NCI-H345 treated with DMSO at 0.1 percent for 48 hours (cell line): ENCODE measurements around the gene BCDIN3D.
"Not testable (repeated sequence)": the region's sequence is repeated elsewhere in the genome, so short reads cannot be mapped to it uniquely, and the experiment has no call there.

ENCODE experiments used
- DNase-seq: peaks from one replicate; lab custom pipeline; 2025; ENCODE audit not compliant: unreplicated experiment; lab: John Stamatoyannopoulos, UW

BCDIN3D gene

DNA sequence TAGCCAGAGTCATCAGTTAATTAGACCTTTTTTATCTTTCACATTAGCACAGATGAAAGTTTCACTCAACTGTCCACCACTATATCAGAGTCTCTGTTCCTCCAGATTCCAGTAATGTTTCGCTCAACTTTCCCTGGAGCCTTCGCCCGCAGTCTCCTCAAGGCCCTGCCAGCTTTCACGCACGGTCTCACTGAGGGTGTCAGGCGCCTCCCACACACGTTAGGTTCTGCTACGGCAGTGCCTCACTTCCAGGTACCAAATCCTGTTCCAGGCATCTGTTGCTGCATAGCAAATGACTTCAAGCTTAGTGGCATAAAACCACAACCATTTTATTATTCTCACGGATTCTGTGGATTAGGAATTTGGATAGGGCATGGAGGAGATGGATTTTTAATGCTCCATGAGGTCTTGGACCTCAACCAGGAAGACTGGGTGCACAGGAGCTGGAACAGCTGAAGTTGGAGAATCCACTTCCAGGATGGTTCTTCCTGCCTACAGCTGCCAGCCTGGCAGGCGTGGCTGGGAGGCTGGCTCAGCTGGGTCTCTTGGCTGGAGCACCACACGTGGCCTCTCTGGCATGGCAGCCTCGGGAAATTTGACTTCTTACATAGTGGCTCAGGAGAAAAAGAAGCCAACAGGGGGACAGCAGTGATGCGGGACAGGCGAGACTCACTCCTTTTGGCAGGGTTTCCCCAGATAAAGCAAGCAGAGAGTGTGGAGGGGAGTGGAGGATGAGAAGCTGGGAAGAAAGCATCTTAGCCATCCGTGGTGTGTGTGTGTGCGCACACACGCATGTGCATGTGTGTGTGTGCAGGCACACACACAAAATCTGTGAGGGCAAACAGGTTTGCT lies 21.3 kb upstream of the BCDIN3D start:
- no peak for DNase-seq

DNA sequence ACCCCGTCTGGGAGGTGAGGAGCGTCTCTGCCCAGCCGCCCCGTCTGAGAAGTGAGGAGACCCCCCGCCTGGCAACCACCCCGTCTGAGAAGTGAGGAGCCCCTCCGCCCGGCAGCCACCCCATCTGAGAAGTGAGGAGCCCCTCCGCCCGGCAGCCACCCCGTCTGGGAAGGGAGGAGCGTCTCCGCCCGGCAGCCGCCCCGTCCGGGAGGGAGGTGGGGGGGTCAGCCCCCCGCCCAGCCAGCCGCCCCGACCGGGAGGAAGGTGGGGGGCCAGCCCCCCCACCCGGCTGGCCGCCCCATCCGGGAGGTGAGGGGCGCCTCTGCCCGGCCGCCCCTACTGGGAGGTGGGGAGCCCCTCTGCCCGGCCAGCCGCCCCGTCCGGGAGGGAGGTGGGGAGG lies 18.0 kb upstream of the BCDIN3D start:
- not testable (repeated sequence) for DNase-seq

DNA sequence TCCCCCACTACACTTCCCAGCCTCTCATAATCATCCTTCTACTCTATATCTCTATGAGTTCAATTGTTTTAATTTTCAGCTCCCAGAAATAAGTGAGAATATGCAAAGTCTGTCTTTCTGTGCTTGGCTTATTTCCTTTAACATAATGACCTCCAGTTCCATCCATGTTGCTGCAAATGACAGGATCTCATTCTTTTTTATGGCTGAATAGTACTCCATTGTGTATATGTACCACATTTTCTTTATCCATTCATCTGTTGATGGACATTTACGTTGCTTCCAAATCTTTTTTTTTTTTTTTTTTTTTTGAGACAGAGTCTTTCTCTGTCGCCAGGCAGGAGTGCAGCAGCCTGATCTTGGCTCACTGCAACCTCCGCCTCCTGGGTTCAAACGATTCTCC lies 13.0 kb upstream of the BCDIN3D start:
- not testable (repeated sequence) for DNase-seq

DNA sequence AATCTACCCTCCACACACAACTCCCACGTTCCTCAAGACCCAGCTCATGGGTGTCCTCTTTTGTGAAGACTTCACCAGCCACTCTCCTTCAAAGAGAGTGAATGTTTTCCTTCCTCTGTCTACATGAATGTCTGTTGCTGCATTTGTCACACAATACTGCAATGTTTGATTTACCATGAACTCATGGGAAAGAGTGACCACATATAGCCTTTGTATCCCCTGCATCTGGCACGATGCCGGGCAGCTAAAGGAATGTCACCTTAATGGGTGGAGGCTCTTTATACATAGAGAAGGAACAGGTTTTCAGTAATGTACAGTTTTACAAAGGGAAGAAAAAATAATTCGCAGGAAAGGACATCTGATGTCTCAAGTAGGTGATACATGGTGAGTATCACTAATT lies 12.1 kb upstream of the BCDIN3D start:
- DNase-seq: no peak

DNA sequence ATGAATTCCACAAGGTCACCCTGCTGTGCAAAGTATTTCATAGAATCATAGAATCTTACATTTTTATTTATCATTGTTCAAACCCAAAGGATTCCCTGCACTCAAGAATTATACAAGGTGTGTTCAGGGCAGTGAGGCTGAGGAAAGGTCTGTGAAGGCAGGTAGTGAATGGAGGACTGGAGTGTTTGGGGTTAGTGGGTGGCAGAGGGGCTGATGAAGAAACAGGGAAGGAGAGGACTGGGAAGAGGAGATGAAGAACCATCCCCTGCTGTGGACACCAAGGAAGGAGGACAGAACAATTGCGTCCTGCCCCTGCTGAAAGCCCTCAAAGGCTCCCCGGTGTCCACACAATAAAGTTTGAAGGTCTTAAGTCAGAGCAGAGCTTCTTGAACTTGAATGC lies 10.8 kb upstream of the BCDIN3D start:
- DNase-seq: no peak

DNA sequence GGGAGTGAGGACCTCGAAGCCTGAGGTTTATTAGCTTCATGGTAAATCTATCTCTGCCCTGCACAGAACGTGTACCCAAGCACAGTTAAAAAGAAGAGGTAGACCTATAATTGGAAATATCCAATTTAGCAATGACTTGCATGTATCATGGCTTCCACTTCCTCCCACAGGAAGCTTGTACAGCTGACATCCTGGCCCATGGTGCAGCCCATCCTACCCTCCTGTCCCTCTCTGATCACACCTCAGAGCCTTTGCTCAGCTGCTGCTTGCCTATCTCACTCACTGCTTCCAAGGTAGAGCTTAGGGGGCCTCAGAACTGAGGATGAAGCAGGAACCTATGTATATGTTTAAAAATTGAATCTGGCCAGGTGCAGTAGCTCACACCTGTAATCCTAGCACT lies 4.3 kb upstream of the BCDIN3D start:
- DNase-seq: no peak

DNA sequence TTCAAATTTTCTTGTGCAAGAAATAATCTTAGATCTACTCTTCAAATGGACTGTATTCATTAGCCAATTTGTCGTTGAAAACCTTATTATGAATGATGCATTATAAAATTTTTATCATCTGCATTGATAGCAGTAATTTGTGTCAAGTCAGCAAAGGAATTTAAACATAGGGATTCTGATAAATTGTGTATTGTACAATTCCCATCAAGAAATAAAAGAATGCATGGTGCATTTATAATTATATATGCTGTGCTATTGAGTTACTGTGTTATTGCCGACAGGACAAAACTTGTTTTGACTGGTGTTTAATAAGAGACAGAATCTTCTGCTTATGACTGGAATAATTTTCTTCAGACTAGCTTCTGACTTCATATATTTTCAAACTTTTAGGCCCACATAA lies 3.1 kb upstream of the BCDIN3D start:
- no peak for DNase-seq

DNA sequence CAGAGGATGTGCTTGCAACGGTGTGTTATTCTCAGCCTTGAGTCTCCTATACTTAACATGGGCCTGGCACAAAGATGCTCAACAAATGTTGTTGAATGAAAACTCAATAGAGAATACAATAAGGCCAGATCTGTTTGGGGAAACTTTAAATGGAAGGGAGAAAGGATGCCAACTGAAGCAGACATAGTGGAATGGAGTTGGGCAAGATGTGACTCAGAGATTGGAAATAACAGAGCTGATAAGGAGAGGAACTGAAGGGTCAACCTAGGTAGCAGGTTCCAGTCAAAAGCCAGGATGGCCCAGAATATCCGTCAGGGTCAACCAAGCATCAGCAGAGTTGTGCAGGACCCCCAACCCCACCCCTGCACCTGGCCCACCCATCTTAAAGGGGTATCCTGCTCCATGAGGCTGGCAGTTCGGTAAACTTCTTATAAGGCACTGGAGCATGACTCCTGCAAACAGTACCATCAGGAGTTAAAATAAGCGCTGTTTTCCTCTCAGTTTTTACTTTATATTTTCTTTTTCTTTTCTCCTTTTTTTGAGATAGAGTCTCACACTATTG lies 1.1 kb upstream of the BCDIN3D start:
- DNase-seq: no peak

DNA sequence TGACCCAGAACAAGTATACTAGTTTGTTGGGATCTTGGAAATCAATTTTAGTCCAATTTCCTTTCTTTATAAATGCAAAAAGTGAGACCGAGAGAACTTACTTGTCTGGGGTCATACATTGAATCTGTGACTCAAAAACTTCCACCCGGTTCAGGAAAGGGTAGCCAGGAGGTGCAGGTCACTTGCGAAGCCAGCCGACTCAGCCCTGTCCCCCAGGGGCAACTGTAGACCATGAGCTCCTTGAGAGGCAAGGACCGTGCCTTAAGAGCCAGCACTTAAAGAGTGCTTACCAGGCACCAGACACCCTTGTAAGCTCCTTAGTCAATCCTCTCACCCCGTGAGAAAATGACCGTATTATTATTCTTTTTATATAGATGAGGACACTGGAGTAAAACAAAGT lies 505 bp upstream of the BCDIN3D start:
- no peak for DNase-seq

DNA sequence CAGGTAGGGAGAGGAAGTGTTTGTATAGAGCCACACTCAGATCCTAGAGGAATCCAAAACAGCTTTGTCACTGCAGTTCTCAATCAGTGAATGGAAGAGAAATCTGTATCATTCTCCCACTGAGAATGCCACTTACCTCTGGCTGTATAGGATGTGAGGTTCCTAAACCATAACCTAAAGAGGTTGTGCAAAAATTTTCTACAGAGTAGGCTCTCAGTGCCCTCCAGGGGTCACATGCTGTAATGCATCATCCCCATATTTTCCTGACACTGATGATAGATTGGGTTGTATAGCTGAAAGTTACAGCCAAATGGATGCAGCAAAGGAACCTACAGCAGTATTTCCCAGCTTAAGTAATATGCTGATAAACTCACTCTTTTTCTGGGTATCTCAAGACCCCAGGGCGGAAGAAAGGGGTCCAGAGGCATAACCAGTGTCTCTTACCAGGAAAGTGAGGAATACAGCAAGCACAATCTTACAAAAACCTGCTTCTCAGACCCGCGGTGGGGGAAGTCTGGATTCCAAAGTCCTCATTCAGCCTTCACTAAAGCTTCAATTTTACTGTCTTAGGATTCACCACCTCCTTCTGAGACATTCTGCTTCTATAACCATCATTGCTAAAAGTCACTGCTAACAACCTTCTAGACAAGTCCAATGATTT lies 3.8 kb downstream of the BCDIN3D start:
- no peak for DNase-seq

DNA sequence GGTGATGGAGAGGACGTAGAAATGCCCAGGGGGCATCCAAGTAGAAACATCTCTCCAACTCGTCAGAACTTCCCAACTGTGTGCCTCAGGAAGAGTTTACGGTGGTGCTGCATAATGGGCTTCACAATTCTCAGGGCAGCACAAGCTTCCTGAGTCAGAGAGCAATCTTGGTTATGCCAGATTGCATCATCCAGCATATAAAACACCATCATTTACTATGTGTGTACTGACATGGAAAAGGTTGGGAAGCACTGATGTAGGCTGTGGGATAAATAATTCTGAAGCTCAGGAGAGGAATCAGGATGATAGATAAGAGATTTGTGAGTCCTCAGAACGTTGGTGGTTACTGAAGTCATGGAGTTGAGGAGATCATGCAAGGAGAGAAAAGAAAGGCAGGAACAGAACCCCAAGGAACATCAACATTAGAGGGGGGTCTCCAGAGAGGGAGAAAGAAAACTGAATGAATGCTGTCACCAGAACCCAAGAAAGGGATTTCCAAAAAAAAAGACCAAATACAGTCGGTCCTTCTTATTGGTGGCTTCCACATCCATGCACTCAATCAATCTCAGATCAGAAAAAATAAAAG lies 10.0 kb downstream of the BCDIN3D start:
- no peak for DNase-seq

DNA sequence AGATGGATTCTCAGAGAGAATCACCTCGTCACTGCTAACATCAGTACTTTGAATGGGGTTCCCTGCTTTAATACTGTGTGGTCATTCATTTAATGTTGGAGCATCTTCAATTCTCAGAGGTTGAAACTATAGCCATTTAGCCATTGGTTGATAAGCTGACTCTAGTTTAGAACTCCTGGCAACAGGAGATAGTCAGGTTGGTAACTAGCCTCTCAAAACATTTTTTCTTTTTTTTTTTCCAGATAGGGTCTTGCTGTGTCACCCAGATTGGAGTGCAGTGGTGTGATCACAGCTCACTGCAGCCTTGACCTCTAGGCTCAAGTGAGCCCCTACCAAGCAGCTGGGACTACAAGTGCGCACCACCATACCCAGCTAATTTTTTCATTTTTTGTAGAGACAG lies 11.2 kb downstream of the BCDIN3D start:
- no peak for DNase-seq

DNA sequence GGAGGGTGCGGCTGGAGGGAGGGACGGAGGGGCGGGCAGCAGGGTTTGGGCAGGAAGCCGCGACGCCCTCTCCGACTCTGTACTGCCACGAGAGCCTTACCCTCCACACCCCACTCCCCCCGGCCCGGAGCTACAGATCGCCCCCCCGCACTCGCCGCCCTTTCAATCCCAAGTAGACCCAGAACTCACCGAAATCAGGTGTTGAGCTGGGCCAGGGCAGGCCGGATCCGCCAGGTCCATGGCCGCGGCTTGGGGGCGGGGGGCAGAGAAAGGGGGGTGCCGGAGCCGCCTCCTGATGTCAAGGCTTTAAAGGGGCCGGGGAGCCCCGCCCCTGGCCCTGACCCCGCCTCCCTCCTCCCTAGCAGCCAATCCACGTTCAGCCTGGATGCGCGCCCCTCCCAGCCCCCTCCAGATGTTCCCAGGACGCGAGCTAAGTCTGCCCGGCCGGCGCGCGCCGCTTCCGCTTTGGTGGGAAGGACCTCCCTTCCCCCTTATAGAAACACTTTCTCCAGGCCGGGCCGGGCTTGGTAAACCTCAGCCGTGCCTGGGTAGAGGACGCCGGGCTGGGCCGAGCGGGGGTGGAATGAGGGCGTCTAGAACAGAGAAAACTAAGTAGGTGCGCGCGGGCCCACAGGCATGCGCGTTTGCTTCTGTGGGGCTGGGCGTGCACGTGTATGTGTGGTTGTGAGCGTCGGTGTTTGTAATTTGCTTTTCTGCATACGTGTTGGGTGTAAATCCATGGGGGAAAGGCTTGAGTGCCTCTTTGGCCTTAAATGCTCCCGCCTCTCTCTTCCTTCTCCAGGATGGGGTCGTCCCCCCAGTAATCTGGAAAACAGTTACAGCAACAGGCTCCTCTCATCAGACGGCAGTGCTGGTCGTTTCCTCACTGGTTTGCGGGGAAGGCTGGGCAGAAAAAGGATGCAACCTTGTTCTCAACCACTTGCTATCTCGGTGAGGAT lies 14.5 kb downstream of the BCDIN3D start, which contains the start of gene NCKAP5L:
TSS of gene NCKAP5L (minus strand) at position 281 of the 959 bp plus-strand sequence. CDS start 24,369 bp downstream, outside the sequence.
- peak; percentile 37 for DNase-seq

DNA sequence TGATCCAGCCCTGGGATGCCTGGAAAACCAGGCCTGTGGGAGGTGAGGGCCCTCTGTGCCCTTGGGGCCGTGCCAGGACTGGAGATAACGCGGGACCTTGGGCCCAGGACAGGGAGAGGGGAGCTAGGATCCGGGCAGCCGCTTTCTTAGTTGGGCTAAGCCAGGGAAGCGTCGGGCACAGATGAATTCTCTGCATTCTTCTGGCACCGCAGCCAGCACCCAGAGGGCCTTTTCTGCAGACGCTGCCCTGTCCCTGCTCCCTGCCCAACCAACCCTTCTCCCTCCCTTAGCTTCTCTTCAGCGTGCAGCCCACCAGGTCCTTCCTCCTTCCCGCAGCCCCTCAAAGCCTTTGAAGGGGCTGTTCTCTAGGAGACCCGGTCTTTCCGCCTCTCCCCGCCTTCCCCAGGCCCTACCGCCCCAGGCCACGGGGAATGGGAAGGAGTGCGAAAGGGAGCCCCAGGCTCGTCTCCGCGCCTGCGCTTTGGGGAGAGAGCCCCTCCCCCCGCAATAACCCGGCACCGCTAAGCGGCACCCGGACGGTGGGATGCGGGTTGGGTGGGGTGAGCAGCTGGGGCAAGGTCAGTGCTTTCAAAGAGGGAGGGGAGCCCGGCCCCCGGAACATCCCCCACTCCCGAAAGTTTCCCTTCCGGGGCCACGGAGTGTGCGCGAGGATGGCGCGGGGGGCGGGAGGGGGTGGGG lies 15.4 kb downstream of the BCDIN3D start:
- DNase-seq: no peak

DNA sequence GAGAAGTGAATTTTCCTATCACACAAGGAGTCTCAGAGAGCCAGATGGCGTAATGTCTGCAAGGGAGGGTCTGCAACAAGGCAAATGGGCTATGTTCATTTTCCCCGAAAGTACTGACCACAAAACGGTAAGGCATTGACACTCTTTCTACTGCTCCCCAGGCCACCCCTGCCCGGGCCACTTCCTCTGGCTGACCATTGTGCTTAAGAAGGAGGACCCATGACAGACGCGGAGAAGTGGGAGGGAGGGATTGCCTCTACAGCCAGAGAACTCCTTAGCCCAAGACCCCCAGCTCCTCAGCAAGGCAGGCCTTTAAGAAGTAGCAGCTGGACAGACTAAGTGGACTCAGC lies 15.9 kb downstream of the BCDIN3D start:
- DNase-seq: no peak

DNA sequence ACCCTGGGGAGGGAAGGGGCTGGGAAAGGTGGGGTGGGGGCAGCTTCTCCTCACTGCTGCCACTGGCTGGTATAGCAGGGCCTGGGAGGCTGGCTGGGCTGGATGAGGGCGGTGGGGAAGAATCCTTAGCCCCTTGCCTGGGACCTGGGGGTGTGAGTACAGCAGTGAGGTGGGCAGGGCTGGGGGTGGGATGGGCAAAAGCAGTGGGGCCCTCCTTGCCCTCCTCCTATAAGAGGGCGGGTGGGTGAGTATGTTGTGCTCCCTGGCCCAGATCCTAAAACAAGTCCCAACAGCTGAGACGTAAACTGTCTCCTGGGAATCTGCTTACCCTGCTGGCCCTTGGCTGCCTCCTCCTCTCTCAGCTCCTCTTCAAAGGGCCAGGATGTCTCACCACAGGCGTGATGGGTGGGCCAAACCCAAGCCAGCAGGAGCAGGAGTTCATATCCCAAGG lies 16.9 kb downstream of the BCDIN3D start:
- no peak for DNase-seq

DNA sequence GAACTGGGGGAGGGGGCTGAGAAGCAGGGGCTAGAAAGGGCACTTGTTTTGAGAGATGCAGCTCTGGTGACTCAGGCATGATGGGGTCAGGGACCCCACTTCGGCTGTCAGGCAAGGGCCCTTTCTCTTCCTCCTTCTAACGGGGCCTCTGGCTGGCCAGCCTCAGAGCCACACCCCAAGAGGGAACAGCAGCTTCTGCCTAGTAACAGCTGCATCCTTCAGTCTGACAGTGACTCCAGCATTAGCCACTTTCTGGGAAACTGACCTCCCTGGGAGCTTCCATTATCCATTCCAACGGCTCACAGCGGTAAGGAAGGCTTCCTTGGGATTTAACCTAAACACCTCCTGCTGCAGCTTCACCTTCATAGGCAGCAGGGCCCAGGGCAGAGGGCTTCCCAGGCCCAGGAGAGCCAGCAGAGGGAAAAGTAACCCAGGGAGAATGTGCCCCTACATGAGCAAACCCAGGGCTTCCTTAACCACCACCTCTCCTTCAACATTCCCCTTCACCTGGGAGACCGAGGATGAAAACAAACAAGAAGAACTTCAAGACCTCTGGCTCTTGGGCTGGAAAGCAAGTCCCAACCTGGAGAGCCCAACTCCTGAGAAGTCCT lies 17.4 kb downstream of the BCDIN3D start:
- DNase-seq: no peak

DNA sequence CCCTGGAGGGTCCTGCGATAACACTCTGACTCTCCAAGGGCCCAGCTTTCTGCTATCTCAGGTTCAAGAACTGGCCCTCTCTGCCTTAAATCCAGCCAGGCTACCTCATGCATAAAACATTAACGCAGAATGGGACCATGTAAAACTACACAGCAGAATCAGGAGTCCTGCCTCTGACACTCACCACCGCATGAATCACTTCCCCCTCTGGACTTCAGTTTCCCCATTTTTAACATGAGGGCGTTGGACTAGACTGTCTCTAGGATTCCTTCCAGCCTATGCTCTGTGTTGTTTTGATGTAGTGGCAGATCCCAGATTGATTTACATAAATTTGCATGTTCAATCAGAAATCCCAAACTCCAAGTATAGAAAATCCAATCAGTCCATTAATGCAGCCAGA lies 18.0 kb downstream of the BCDIN3D start:
- no peak for DNase-seq

DNA sequence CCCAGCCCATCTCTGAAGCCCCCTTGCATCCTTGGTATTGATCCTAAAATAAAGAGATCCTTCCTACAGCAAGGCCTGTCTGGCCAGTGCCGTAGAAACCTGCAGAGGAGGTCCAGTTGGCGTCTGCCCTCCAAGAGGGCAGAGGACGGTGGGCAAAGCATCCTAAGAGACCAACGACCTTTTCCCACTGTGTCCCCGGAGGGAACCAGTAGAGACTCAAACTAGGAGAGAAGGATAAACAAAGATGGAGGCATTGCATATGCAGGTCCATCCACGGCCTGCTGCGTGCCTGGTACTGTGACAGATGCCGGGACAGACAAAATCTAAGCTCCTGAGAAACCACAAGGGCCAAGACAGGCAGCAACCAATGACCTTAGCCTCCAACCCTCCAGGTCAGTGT lies 18.5 kb downstream of the BCDIN3D start:
- no peak for DNase-seq

DNA sequence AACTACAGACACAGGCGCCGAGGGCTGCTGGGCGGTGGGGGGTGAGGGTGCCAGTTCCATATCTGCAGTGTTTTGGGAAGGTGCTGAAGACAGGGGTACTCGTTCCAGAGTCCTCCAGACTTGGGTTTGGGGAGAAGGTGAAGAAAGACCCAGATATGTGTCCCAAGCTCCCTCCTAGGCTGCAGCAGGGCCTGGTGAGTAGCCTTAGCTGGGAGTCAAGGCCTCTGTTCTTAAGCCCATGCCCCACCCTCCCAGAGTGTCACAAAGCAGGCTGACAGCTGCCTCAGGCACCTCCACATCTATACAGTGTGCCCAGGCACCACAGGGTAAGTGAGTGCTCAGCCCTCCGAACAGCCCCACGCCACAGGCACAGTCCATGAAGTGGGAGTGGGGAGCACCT lies 19.0 kb downstream of the BCDIN3D start:
- DNase-seq: no peak
